ENCODE measurements around the gene MERTK. TPM values are rescaled to one million over a fixed set of nuclear protein-coding genes. Genes with fewer than 3 reads are reported as not detected.

The MERTK gene
- total and polyA plus RNA-seq, 2 of the 13 experiments (the other 11 are each of a cell fraction or from before 2014, with no cell fraction given): 37.3 to 44.7 TPM

GRCh38 chr2:112053917-112054846, 155.8 kb downstream of the MERTK start (continued):
- TF ChIP-seq, protein P1, sequence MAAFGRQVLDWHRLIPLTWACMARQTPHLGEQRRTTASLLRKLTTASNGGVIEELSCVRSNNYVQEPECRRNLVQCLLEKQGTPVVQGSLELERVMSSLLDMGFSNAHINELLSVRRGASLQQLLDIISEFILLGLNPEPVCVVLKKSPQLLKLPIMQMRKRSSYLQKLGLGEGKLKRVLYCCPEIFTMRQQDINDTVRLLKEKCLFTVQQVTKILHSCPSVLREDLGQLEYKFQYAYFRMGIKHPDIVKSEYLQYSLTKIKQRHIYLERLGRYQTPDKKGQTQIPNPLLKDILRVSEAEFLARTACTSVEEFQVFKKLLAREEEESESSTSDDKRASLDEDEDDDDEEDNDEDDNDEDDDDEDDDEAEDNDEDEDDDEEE (CRISPR knock-in tag; IDR thresholded peaks at IDR 0.05): peak; percentile 70; the same call in 1 of the 2 replicates
- TF ChIP-seq TGIF2 (CRISPR knock-in tag; IDR thresholded peaks at IDR 0.05) (peak; percentile 75), ZNF225 (CRISPR knock-in tag; IDR thresholded peaks at IDR 0.05) (peak; percentile 67; the same call in 1 of the 2 replicates), ZNF598 (CRISPR knock-in tag; IDR thresholded peaks at IDR 0.05; ENCODE audit: borderline replicate concordance) (no peak; the same call in 1 of the 2 replicates), MIER3 (CRISPR knock-in tag; IDR thresholded peaks at IDR 0.05; ENCODE audit: borderline replicate concordance) (no peak), MXD3 (CRISPR knock-in tag; IDR thresholded peaks at IDR 0.05) (peak; percentile 26; the same call in 1 of the 2 replicates), ZNF17 (CRISPR knock-in tag; IDR thresholded peaks at IDR 0.05) (no peak), ZNF792 (CRISPR knock-in tag; IDR thresholded peaks at IDR 0.05) (peak; percentile 20; the same call in 1 of the 2 replicates), NR2F1 (CRISPR knock-in tag; IDR thresholded peaks at IDR 0.05) (no peak), POLR2AphosphoS5 (IDR thresholded peaks at IDR 0.05; ENCODE audit: low read depth, low read length) (peak; percentile 71; the same call in 1 of the 2 replicates), ZNF280B (CRISPR knock-in tag; IDR thresholded peaks at IDR 0.05; ENCODE audit: borderline replicate concordance) (peak; percentile 91; the same call in 1 of the 2 replicates), ZNF724P (CRISPR knock-in tag; IDR thresholded peaks at IDR 0.05; ENCODE audit: borderline replicate concordance) (peak; percentile 54; the same call in 1 of the 2 replicates), DZIP1 (CRISPR knock-in tag; IDR thresholded peaks at IDR 0.05) (no peak), SAP130 (CRISPR knock-in tag; IDR thresholded peaks at IDR 0.05; ENCODE audit: low read depth) (peak; percentile 78), GABPB1 (CRISPR knock-in tag; IDR thresholded peaks at IDR 0.05) (peak; percentile 69), ASH2L (IDR thresholded peaks at IDR 0.05; ENCODE audit: insufficient read length, low read depth, low read length) (peak; percentile 17)
- TF ChIP-seq, protein P2, sequence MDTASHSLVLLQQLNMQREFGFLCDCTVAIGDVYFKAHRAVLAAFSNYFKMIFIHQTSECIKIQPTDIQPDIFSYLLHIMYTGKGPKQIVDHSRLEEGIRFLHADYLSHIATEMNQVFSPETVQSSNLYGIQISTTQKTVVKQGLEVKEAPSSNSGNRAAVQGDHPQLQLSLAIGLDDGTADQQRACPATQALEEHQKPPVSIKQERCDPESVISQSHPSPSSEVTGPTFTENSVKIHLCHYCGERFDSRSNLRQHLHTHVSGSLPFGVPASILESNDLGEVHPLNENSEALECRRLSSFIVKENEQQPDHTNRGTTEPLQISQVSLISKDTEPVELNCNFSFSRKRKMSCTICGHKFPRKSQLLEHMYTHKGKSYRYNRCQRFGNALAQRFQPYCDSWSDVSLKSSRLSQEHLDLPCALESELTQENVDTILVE (CRISPR knock-in tag; IDR thresholded peaks at IDR 0.05): no peak
- TF ChIP-seq, protein P3, sequence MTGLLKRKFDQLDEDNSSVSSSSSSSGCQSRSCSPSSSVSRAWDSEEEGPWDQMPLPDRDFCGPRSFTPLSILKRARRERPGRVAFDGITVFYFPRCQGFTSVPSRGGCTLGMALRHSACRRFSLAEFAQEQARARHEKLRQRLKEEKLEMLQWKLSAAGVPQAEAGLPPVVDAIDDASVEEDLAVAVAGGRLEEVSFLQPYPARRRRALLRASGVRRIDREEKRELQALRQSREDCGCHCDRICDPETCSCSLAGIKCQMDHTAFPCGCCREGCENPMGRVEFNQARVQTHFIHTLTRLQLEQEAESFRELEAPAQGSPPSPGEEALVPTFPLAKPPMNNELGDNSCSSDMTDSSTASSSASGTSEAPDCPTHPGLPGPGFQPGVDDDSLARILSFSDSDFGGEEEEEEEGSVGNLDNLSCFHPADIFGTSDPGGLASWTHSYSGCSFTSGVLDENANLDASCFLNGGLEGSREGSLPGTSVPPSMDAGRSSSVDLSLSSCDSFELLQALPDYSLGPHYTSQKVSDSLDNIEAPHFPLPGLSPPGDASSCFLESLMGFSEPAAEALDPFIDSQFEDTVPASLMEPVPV (CRISPR knock-in tag; IDR thresholded peaks at IDR 0.05): 0 out of 2 replicates have a peak, but pooled peaks have one; percentile 28
